ENCODE data around the gene PCDHGB5.

The PCDHGB5 gene

GRCh38 chr5:141434006-141434405, 36.3 kb downstream of the PCDHGB5 start:
- CTCF ChIA-PET, result no interaction called here
- DNase-seq (ENCODE audit: extremely low spot score), result no peak
- POLR2A ChIA-PET, result no interaction called here
- TF ChIP-seq SUZ12 (IDR thresholded peaks at IDR 0.05), result no peak

DNA sequence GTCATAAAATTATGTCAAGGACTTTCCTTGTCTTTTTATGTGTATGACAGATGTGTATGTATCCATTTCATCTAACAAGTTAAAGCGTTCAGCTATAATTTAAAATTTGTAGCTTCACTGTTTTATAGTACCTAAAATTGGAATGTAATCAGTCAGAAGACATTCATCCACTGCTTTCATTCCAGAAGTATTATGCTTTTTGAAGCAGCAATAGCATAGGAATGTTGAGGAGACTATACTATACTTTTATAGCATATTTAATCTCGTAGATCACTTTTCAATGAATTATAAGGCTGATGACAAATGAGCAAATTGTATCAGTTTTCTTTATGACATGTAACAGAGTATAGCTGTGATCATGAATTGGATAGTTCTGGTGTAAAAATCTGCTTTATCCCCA, 39.5 kb downstream of the PCDHGB5 start:
- POLR2A ChIA-PET, result no interaction called here
- CTCF ChIA-PET, result no interaction called here
- no peak for DNase-seq (ENCODE audit: extremely low spot score)
- no peak for TF ChIP-seq SP1 (IDR thresholded peaks at IDR 0.05)
- no peak for TF ChIP-seq ZNF384 (IDR thresholded peaks at IDR 0.05)
- no peak for TF ChIP-seq BHLHE40 (IDR thresholded peaks at IDR 0.05; ENCODE audit: borderline replicate concordance)
- no peak for TF ChIP-seq SUZ12 (IDR thresholded peaks at IDR 0.05)
- TF ChIP-seq HDGF (IDR thresholded peaks at IDR 0.05; ENCODE audit: borderline replicate concordance), result no peak
- no peak for TF ChIP-seq ARNT (IDR thresholded peaks at IDR 0.05)
- TF ChIP-seq L3MBTL2 (conservative IDR thresholded peaks at IDR 0.05), result no peak
- TF ChIP-seq NFRKB (IDR thresholded peaks at IDR 0.05), result no peak
- TF ChIP-seq TARDBP (IDR thresholded peaks at IDR 0.05), result no peak
- no peak for TF ChIP-seq FOXA1 (IDR thresholded peaks at IDR 0.05)
- no peak for TF ChIP-seq FOXK2 (IDR thresholded peaks at IDR 0.05)
- TF ChIP-seq, protein P1, sequence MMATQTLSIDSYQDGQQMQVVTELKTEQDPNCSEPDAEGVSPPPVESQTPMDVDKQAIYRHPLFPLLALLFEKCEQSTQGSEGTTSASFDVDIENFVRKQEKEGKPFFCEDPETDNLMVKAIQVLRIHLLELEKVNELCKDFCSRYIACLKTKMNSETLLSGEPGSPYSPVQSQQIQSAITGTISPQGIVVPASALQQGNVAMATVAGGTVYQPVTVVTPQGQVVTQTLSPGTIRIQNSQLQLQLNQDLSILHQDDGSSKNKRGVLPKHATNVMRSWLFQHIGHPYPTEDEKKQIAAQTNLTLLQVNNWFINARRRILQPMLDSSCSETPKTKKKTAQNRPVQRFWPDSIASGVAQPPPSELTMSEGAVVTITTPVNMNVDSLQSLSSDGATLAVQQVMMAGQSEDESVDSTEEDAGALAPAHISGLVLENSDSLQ (IDR thresholded peaks at IDR 0.05), result no peak
- no peak for TF ChIP-seq ELF4 (IDR thresholded peaks at IDR 0.05)
- no peak for TF ChIP-seq CTBP1 (IDR thresholded peaks at IDR 0.05; ENCODE audit: borderline replicate concordance)
- no peak for TF ChIP-seq LEF1 (IDR thresholded peaks at IDR 0.05; ENCODE audit: borderline replicate concordance)
- TF ChIP-seq FOXM1 (IDR thresholded peaks at IDR 0.05; ENCODE audit: borderline replicate concordance), result no peak

DNA sequence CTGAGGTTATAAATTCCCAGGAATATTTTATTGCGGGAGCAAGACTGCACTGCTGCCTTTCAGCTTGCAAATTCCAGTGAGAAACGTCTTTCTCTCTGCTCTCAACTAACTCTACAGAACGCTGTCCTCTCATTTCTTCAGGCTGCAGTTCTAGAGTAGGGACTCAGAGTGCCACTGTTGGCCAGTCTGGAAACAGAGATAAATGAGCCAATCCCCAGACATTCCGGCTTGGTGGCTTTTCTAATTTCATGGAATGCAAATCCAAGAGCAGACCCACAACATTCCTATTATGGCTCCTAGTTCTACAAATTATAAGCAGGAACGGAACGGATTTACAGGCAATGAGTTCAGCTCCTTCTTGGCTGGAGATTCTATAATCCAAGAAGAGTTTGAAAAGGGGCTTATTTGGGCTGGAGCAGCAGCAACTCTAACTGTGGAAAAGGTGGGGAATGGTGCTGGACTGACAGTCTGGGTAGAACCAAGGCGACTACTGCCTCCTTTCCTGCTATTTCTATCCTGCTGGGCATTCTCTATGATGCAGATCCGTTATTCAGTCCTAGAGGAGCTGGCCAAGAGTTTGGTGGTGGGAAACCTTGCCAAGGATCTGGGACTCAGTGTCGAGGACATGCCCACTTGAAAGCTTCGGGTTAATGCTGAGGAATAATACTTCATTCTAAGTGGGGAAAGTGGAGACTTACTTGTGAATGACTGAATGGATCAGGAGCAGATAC, 41.8 kb downstream of the PCDHGB5 start:
- DNase-seq (ENCODE audit: extremely low spot score), result no peak
- ChIA-PET CTCF (no interaction called here), POLR2A (no interaction called here)
- TF ChIP-seq, protein P1 (IDR thresholded peaks at IDR 0.05), result no peak
- no peak for TF ChIP-seq FOXM1 (IDR thresholded peaks at IDR 0.05; ENCODE audit: borderline replicate concordance)
- TF ChIP-seq BHLHE40 (IDR thresholded peaks at IDR 0.05; ENCODE audit: borderline replicate concordance), result no peak
- TF ChIP-seq LEF1 (IDR thresholded peaks at IDR 0.05; ENCODE audit: borderline replicate concordance), result no peak
- no peak for TF ChIP-seq SUZ12 (IDR thresholded peaks at IDR 0.05)
- no peak for TF ChIP-seq TARDBP (IDR thresholded peaks at IDR 0.05)
- no peak for TF ChIP-seq ARNT (IDR thresholded peaks at IDR 0.05)
- no peak for TF ChIP-seq HDGF (IDR thresholded peaks at IDR 0.05; ENCODE audit: borderline replicate concordance)

GRCh38 chr5:141440341-141440740, 42.6 kb downstream of the PCDHGB5 start:
- DNase-seq (ENCODE audit: extremely low spot score), result no peak
- ChIA-PET POLR2A (no interaction called here), CTCF (no interaction called here)
- TF ChIP-seq SUZ12 (IDR thresholded peaks at IDR 0.05) (no peak), BHLHE40 (IDR thresholded peaks at IDR 0.05; ENCODE audit: borderline replicate concordance) (no peak), ARNT (IDR thresholded peaks at IDR 0.05) (no peak), HDGF (IDR thresholded peaks at IDR 0.05; ENCODE audit: borderline replicate concordance) (no peak), TARDBP (IDR thresholded peaks at IDR 0.05) (no peak), ELF4 (IDR thresholded peaks at IDR 0.05) (no peak), SP1 (IDR thresholded peaks at IDR 0.05) (no peak), LEF1 (IDR thresholded peaks at IDR 0.05; ENCODE audit: borderline replicate concordance) (no peak), FOXK2 (IDR thresholded peaks at IDR 0.05) (no peak), FOXM1 (IDR thresholded peaks at IDR 0.05; ENCODE audit: borderline replicate concordance) (no peak), FOXA1 (IDR thresholded peaks at IDR 0.05) (no peak), L3MBTL2 (conservative IDR thresholded peaks at IDR 0.05) (no peak), CTBP1 (IDR thresholded peaks at IDR 0.05; ENCODE audit: borderline replicate concordance) (no peak), NFRKB (IDR thresholded peaks at IDR 0.05) (no peak), ZNF384 (IDR thresholded peaks at IDR 0.05) (no peak)
- TF ChIP-seq, protein P1 (IDR thresholded peaks at IDR 0.05), result no peak

DNA sequence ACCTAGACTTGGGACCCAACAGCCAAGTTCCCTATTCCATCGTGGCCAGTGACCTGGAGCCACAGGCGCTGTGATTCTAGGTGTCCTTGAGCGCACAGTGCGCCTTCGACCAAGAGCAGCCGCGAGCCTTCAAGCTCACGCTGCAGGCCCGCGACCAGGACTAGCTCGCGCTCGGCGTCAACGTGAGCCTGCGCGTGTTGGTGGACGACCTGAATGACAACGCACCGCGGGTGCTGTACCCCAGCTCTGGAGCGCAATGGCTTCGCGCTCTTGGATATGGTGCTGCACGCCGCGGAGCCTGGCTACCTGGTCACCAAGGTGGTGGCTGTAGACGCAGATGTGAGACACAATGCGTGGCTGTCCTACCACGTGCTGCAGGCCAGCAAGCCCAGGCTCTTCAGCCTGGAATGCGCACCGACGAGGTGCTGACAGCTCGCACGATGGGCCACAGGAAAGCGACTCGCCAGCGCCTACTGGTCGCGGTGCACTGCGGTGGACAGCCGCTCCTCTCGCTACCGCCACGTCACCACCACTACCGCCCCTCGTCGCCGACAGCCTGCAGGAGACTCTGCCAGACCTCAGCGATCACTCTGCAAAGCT, 43.9 kb downstream of the PCDHGB5 start:
- TF ChIP-seq BHLHE40 (IDR thresholded peaks at IDR 0.05; ENCODE audit: borderline replicate concordance), result no peak
- TF ChIP-seq L3MBTL2 (conservative IDR thresholded peaks at IDR 0.05), result no peak
- no peak for TF ChIP-seq ARNT (IDR thresholded peaks at IDR 0.05)
- TF ChIP-seq HDGF (IDR thresholded peaks at IDR 0.05; ENCODE audit: borderline replicate concordance), result no peak
- no peak for TF ChIP-seq LEF1 (IDR thresholded peaks at IDR 0.05; ENCODE audit: borderline replicate concordance)
- TF ChIP-seq FOXK2 (IDR thresholded peaks at IDR 0.05), result no peak
- no peak for TF ChIP-seq FOXA1 (IDR thresholded peaks at IDR 0.05)
- CTCF ChIA-PET, result no interaction called here
- DNase-seq (ENCODE audit: extremely low spot score), result no peak
- POLR2A ChIA-PET, result no interaction called here
